ENCODE data around the gene MLANA. TPM values are rescaled to one million over a fixed set of nuclear protein-coding genes. Genes with fewer than 3 reads are reported as not detected.

Gene MLANA
- total and polyA plus RNA-seq, 5 experiments from 2014 or later = 0.06 TPM; not detected in 3

- Mint-ChIP-seq H3K4me3 (no peak overlapping the region), H3K4me1 (peaks cover 4 to 49% (median 24%) of the 10 kb centered on the region in 4 donors), H3K27ac (peak overlapping the region in 3 of 10 donors; percentile 12 to 49 (median 15)), H3K36me3 (peaks cover 0 to 14% (median 6%) of the 10 kb centered on the region in 3 donors), H3K9me3 (peaks cover 0 to 9% (median 0%) of the 10 kb centered on the region in 9 donors), H3K27me3 (no peaks in the 10 kb centered on the region)
- no peak for ATAC-seq
- DNase-seq = no peak
- POLR2A ChIA-PET = no interaction called here
Observed at GRCh38 chr9:5853617-5854016, 37.1 kb upstream of the MLANA start.

GRCh38 chr9:5854063-5854790 is 36.5 kb upstream of the MLANA start:
- Mint-ChIP-seq H3K4me3 (no peak overlapping the region), H3K27ac (peak overlapping the region in 4 of 10 donors; percentile 12 to 64 (median 32)), H3K27me3 (no peaks in the 10 kb centered on the region), H3K9me3 (peaks cover 0 to 9% (median 0%) of the 10 kb centered on the region in 9 donors), H3K36me3 (peaks cover 0 to 17% (median 6%) of the 10 kb centered on the region in 3 donors), H3K4me1 (peaks cover 3 to 45% (median 24%) of the 10 kb centered on the region in 4 donors)
- POLR2A ChIA-PET = no interaction called here
- DNase-seq (no peak), ATAC-seq (no peak)

- H3K36me3 Mint-ChIP-seq = peaks cover 0 to 19% (median 6%) of the 10 kb centered on the region in 3 donors
- H3K4me1 Mint-ChIP-seq = peaks cover 2 to 11% (median 9%) of the 10 kb centered on the region in 4 donors
- DNase-seq (no peak), ATAC-seq (no peak)
- H3K27ac Mint-ChIP-seq = peak overlapping the region in 1 of 10 donors; percentile 35
- H3K9me3 Mint-ChIP-seq = peaks cover 0 to 9% (median 0%) of the 10 kb centered on the region in 9 donors
- POLR2A ChIA-PET = no interaction called here
- no peaks in the 10 kb centered on the region for H3K27me3 Mint-ChIP-seq
- no peak overlapping the region for H3K4me3 Mint-ChIP-seq
Observed at GRCh38 chr9:5857928-5858327, 32.8 kb upstream of the MLANA start.

- POLR2A ChIA-PET = no interaction called here
Observed at GRCh38 chr9:5858833-5859232, 31.9 kb upstream of the MLANA start.

GRCh38 chr9:5863092-5863746 is 27.5 kb upstream of the MLANA start:
- POLR2A ChIA-PET = interaction anchor here (0.5 kb wide), 1 partner anchor 152 kb away, joined by 3 read pairs; the partner anchor contains the start of gene RANBP6
- no peaks in the 10 kb centered on the region for H3K27me3 Mint-ChIP-seq

More at GRCh38 chr9:5858833-5859232, 31.9 kb upstream of the MLANA start:
- Mint-ChIP-seq H3K4me3 (no peak overlapping the region), H3K36me3 (peaks cover 0 to 19% (median 3%) of the 10 kb centered on the region in 3 donors), H3K27me3 (no peaks in the 10 kb centered on the region), H3K9me3 (peaks cover 0 to 7% (median 0%) of the 10 kb centered on the region in 9 donors), H3K27ac (no peak overlapping the region), H3K4me1 (peaks cover 0 to 2% (median 1%) of the 10 kb centered on the region in 4 donors)
- ATAC-seq (no peak), DNase-seq (no peak)

GRCh38 chr9:5864446-5864845 is 26.2 kb upstream of the MLANA start:
- H3K27ac Mint-ChIP-seq = no peak overlapping the region
- ATAC-seq (no peak), DNase-seq (no peak)
- peaks cover 0 to 6% (median 3%) of the 10 kb centered on the region in 3 donors for H3K36me3 Mint-ChIP-seq
- peaks cover 0 to 2% (median 0%) of the 10 kb centered on the region in 4 donors for H3K4me1 Mint-ChIP-seq
- POLR2A ChIA-PET = no interaction called here
- no peaks in the 10 kb centered on the region for H3K27me3 Mint-ChIP-seq
- no peak overlapping the region for H3K4me3 Mint-ChIP-seq
- H3K9me3 Mint-ChIP-seq = no peaks in the 10 kb centered on the region

More at GRCh38 chr9:5863092-5863746, 27.5 kb upstream of the MLANA start:
- Mint-ChIP-seq H3K27ac (no peak overlapping the region), H3K4me3 (no peak overlapping the region), H3K36me3 (peaks cover 0 to 7% (median 6%) of the 10 kb centered on the region in 3 donors), H3K4me1 (peaks cover 0 to 2% (median 0%) of the 10 kb centered on the region in 4 donors), H3K9me3 (no peaks in the 10 kb centered on the region)
- ATAC-seq (no peak), DNase-seq (no peak)

- POLR2A ChIA-PET = no interaction called here
Observed at GRCh38 chr9:5866272-5866671, 24.4 kb upstream of the MLANA start.

GRCh38 chr9:5866685-5867084 is 24.0 kb upstream of the MLANA start:
- Mint-ChIP-seq H3K27ac (peak overlapping the region in 1 of 10 donors; percentile 9), H3K36me3 (peaks cover 0 to 10% (median 6%) of the 10 kb centered on the region in 3 donors), H3K4me1 (peaks cover 0 to 2% (median 1%) of the 10 kb centered on the region in 4 donors), H3K4me3 (no peak overlapping the region), H3K9me3 (no peaks in the 10 kb centered on the region), H3K27me3 (no peaks in the 10 kb centered on the region)
- POLR2A ChIA-PET = no interaction called here
- no peak for ATAC-seq
- no peak for DNase-seq

More at GRCh38 chr9:5866272-5866671, 24.4 kb upstream of the MLANA start:
- DNase-seq (no peak), ATAC-seq (no peak)
- Mint-ChIP-seq H3K27ac (no peak overlapping the region), H3K4me3 (no peak overlapping the region), H3K4me1 (peaks cover 0 to 2% (median 1%) of the 10 kb centered on the region in 4 donors), H3K9me3 (no peaks in the 10 kb centered on the region), H3K36me3 (peaks cover 0 to 7% (median 6%) of the 10 kb centered on the region in 3 donors), H3K27me3 (no peaks in the 10 kb centered on the region)

- Mint-ChIP-seq H3K27ac (no peak overlapping the region), H3K4me1 (peaks cover 0 to 3% (median 1%) of the 10 kb centered on the region in 4 donors), H3K4me3 (no peak overlapping the region), H3K27me3 (no peaks in the 10 kb centered on the region), H3K9me3 (no peaks in the 10 kb centered on the region), H3K36me3 (peaks cover 0 to 10% (median 6%) of the 10 kb centered on the region in 3 donors)
- POLR2A ChIA-PET = no interaction called here
- ATAC-seq = no peak
- no peak for DNase-seq
Observed at GRCh38 chr9:5868235-5868634, 22.5 kb upstream of the MLANA start.

GRCh38 chr9:5869315-5870019 is 21.2 kb upstream of the MLANA start:
- peaks cover 3 to 12% (median 10%) of the 10 kb centered on the region in 4 donors for H3K4me1 Mint-ChIP-seq
- H3K9me3 Mint-ChIP-seq = no peaks in the 10 kb centered on the region
- peaks cover 0 to 12% (median 6%) of the 10 kb centered on the region in 3 donors for H3K36me3 Mint-ChIP-seq
- POLR2A ChIA-PET = no interaction called here
- DNase-seq (no peak), ATAC-seq (no peak)
- H3K4me3 Mint-ChIP-seq = no peak overlapping the region
- H3K27ac Mint-ChIP-seq = peak overlapping the region in 1 of 10 donors; percentile 49
- H3K27me3 Mint-ChIP-seq = no peaks in the 10 kb centered on the region

GRCh38 chr9:5870020-5870339 is 20.7 kb upstream of the MLANA start:
- Mint-ChIP-seq H3K9me3 (no peaks in the 10 kb centered on the region), H3K36me3 (peaks cover 0 to 12% (median 6%) of the 10 kb centered on the region in 3 donors), H3K4me3 (no peak overlapping the region), H3K27ac (no peak overlapping the region), H3K4me1 (peaks cover 3 to 15% (median 13%) of the 10 kb centered on the region in 4 donors), H3K27me3 (no peaks in the 10 kb centered on the region)
- no peak for ATAC-seq
- DNase-seq = no peak
- POLR2A ChIA-PET = no interaction called here

- POLR2A ChIA-PET = no interaction called here
- Mint-ChIP-seq H3K36me3 (peaks cover 0 to 12% (median 6%) of the 10 kb centered on the region in 3 donors), H3K27me3 (no peaks in the 10 kb centered on the region), H3K27ac (peak overlapping the region in 1 of 10 donors; percentile 11), H3K9me3 (no peaks in the 10 kb centered on the region), H3K4me1 (peaks cover 6 to 18% (median 14%) of the 10 kb centered on the region in 4 donors), H3K4me3 (no peak overlapping the region)
- ATAC-seq (no peak), DNase-seq (no peak)
Observed at GRCh38 chr9:5870691-5871090, 20.0 kb upstream of the MLANA start.

All from naive thymus-derived CD8-positive, alpha-beta T cell (primary cell).